Heart right ventricle (tissue), 16 donors: ENCODE measurements around the gene NPHP1. TPM values are rescaled to one million over a fixed set of nuclear protein-coding genes. Genes with fewer than 3 reads are reported as not detected.
"Not testable (repeated sequence)": the region's sequence is repeated elsewhere in the genome, so short reads cannot be mapped to it uniquely, and the experiment has no call there.

Experiments used
- ATAC-seq, 8 donors: fragments of 200-7000 bp; cut with Tn5 transposase; one replicate each; pipeline ENCODE4 v1.9.1; 2020; ENCODE audit warnings: mild to moderate bottlenecking in 8 of 8, moderate library complexity in 8 of 8, moderate number of reproducible peaks in 1 of 8
- DNase-seq, 2 donors: peaks; one replicate each; pipeline ENCODE4 v3.0.0-alpha.2; 2020
- H3K27ac ChIP-seq, 10 donors: fragments of 200-600 bp; sonication (generic) in 2 of 10; one replicate each; pipeline versions ENCODE4 v1.5.0 to v1.8.0; 2020 to 2022; ENCODE audit warnings: mild to moderate bottlenecking in 3 of 10
- H3K27me3 ChIP-seq, 7 donors: fragments of 200-600 bp; one replicate each; pipeline ENCODE4 v1.8.0; 2021 to 2022; ENCODE audit warnings: mild to moderate bottlenecking in 2 of 7
- H3K36me3 ChIP-seq, 9 donors: fragments of 200-600 bp; sonication (generic) in 1 of 9; one replicate each; pipeline versions ENCODE4 v1.5.0 to v1.8.0; 2020 to 2022; ENCODE audit warnings: mild to moderate bottlenecking in 2 of 9
- H3K4me1 ChIP-seq, 9 donors: fragments of 200-600 bp; sonication (generic) in 1 of 9; one replicate each; pipeline versions ENCODE4 v1.5.0 to v1.8.0; 2020 to 2022; ENCODE audit warnings: mild to moderate bottlenecking in 4 of 9
- H3K4me3 ChIP-seq, 10 donors: fragments of 200-600 bp; sonication (generic) in 2 of 10; one replicate each; pipeline versions ENCODE4 v1.5.0 to v1.8.0; 2020 to 2022; ENCODE audit warnings: mild to moderate bottlenecking in 7 of 10, moderate library complexity in 2 of 10
- H3K9me3 ChIP-seq, 11 donors: fragments of 200-600 bp in 10 of 11; sonication (generic) in 2 of 11; one replicate each; pipeline versions ENCODE4 v1.5.0 to v1.8.0; 2013 to 2022; ENCODE audit warnings: mild to moderate bottlenecking in 2 of 11, control low read depth in 1 of 11, moderate library complexity in 1 of 11
- CTCF ChIP-seq, 9 donors: fragments of 200-600 bp; sonication (generic) in 2 of 9; IDR thresholded peaks; one replicate each; pipeline versions ENCODE4 v1.5.0 to v1.8.0; 2021 to 2022; ENCODE audit warnings: antibody characterized with exemption in 9 of 9, mild to moderate bottlenecking in 5 of 9, moderate library complexity in 1 of 9
- WGBS, 2 donors: extraction: QIAGEN DNeasy Blood & Tissue Kit; methylation state at CpG; one replicate each; pipeline ENCODE4 v1.1.7; 2013; ENCODE audit warnings: inconsistent platforms in 1 of 2; 5-methylcytosine and 5-hydroxymethylcytosine counted together
- intact Hi-C, 10 donors: fragments of 100-400 bp; cut with DNase I; formaldehyde crosslinking; loops; one replicate each; pipeline versions ENCODE4 v1.11.1 to v1.14.2; 2022
- polyA plus RNA-seq, 2 donors: library from polyadenylated mRNA; stranded (reverse); fragments of 200-250 nt; gene quantifications; one replicate each; pipeline ENCODE4 v1.2.3, GENCODE V29; 2013
- total RNA-seq, 10 donors: library from RNA; stranded (reverse); fragmentation: NEBNext Ultra II Directional in 3 of 10; extraction: Animal tissue kit (Norgen Biotek cat#: 25700) in 3 of 10; gene quantifications; one replicate each; pipeline versions ENCODE4 v1.2.1 to v1.2.4, GENCODE V29; 2021 to 2023
- donor health status: Arrhythmogenic right ventricular cardiomyopathy.
- donor health status: ischemic (EF 13 %, LVEDD 7.1; RV severe dilation, severe dysfunction).
- donor health status: healthy with polysubstance abuse.
- donor health status: DM: no; HTN: yes; CAD: no.
- donor health status: DM: no; HTN: no; CAD: no.
- donor health status: ischemic (EF 25% LVEDD 6.9; RV normal size, moderate dysfunction).
- donor health status: ischemic (EF 25% LVEDD 5.7; RV mildly dilated, moderate dysfunction).
- donor health status: healthy.
- donor health status: DM: yes; HTN: yes; CAD: no.
- donor health status: Ischemic cardiomyopathy.
- donor health status: ischemic (EF 35%, LVEDD 5.7; RV mildly dilated, moderate dysfunction).
- donor health status: nonischemic (EF 11% LVEDD 7.7; RV severe dilation, severe dysfunction).
- donor health status: DM: yes; HTN: yes; CAD: no.
- donor health status: PGD.
- donor health status: ischemic (EF 29% LVEDD 5.4; RV normal size, mild dysfunction).
- donor health status: nonischemic (EF 23%, LVEDD 6.1; RV moderate dilation, normal function).

NPHP1 gene
- total and polyA plus RNA-seq, 12 donors, result 4.4 to 9.0 (median 6.3) TPM

- ATAC-seq, result no peak
- no peak overlapping the region for H3K27ac ChIP-seq
- TF ChIP-seq CTCF (IDR thresholded peaks at IDR 0.05), result no peak
- H3K36me3 ChIP-seq, result no peaks in the 10 kb centered on the region
- no peak overlapping the region for H3K4me3 ChIP-seq
- intact Hi-C loops, result no loop called here
- no peak for DNase-seq
- H3K27me3 ChIP-seq, result peaks cover 0 to 65% (median 16%) of the 10 kb centered on the region in 7 donors
- 49 to 51% methylated on average over 4 of the region's 4 CpGs for WGBS, 2 donors
- no peaks in the 10 kb centered on the region for H3K9me3 ChIP-seq
- no peaks in the 10 kb centered on the region for H3K4me1 ChIP-seq
These were observed 17.1 kb upstream of the NPHP1 start for GRCh38 chr2:110221938-110222337.

- no peaks in the 10 kb centered on the region for H3K36me3 ChIP-seq
- no peaks in the 10 kb centered on the region for H3K9me3 ChIP-seq
- H3K27ac ChIP-seq, result no peak overlapping the region
- ATAC-seq, result no peak
- intact Hi-C loops, result no loop called here
- DNase-seq, result no peak
- no peak for TF ChIP-seq CTCF (IDR thresholded peaks at IDR 0.05)
- H3K4me3 ChIP-seq, result no peak overlapping the region
- WGBS, 2 donors, result 72 to 86% methylated on average over 2 of the region's 2 CpGs
- H3K4me1 ChIP-seq, result no peaks in the 10 kb centered on the region
- peaks cover 0 to 64% (median 10%) of the 10 kb centered on the region in 7 donors for H3K27me3 ChIP-seq
These were observed 15.4 kb upstream of the NPHP1 start for GRCh38 chr2:110220190-110220564.

- Histone ChIP-seq H3K4me3 (no peak overlapping the region), H3K27me3 (peaks cover 0 to 58% (median 9%) of the 10 kb centered on the region in 7 donors), H3K9me3 (no peaks in the 10 kb centered on the region), H3K4me1 (no peaks in the 10 kb centered on the region), H3K27ac (no peak overlapping the region), H3K36me3 (no peaks in the 10 kb centered on the region)
- ATAC-seq (no peak), DNase-seq (no peak)
- intact Hi-C loops, result no loop called here
- TF ChIP-seq CTCF (IDR thresholded peaks at IDR 0.05), result no peak
- WGBS, 2 donors, result 44 to 46% methylated on average over 1 of the region's 1 CpG
These were observed 14.8 kb upstream of the NPHP1 start for GRCh38 chr2:110219496-110220189.

GRCh38 chr2:110218889-110219288 is 14.1 kb upstream of the NPHP1 start:
- intact Hi-C loops, ATAC-seq, H3K9me3 ChIP-seq, H3K4me1 ChIP-seq, H3K27ac ChIP-seq, DNase-seq, H3K36me3 ChIP-seq, H3K4me3 ChIP-seq: not testable (repeated sequence)
- peaks cover 0 to 55% (median 9%) of the 10 kb centered on the region in 7 donors for H3K27me3 ChIP-seq
- WGBS, 2 donors, result 75 to 80% methylated on average over 7 of the region's 7 CpGs

- no peak for DNase-seq
- Histone ChIP-seq H3K9me3 (peaks cover 0 to 7% (median 0%) of the 10 kb centered on the region in 11 donors), H3K36me3 (no peaks in the 10 kb centered on the region), H3K27me3 (peaks cover 0 to 46% (median 0%) of the 10 kb centered on the region in 7 donors), H3K4me3 (no peak overlapping the region), H3K27ac (no peak overlapping the region), H3K4me1 (peaks cover 0 to 10% (median 0%) of the 10 kb centered on the region in 9 donors)
- TF ChIP-seq CTCF (IDR thresholded peaks at IDR 0.05), result no peak
- intact Hi-C loops, result no loop called here
- no peak for ATAC-seq
These were observed 12.0 kb upstream of the NPHP1 start for GRCh38 chr2:110216803-110217202.
